T-helper 2 cell treated with Interferon-gamma antibody and Interleukin-4, amounts not matched to agents 5 μg/mL and 100 μg/mL, for 36 hours (primary cell): ENCODE measurements around the gene NUDT8.
"Not testable (repeated sequence)": the region's sequence is repeated elsewhere in the genome, so short reads cannot be mapped to it uniquely, and the experiment has no call there.

Source experiments
- DNase-seq: peaks from one replicate; pipeline ENCODE4 v3.0.0; 2021; ENCODE audit warnings: low spot score
- H3K27ac Mint-ChIP-seq: one replicate; pipeline ENCODE4 v1.8.0; 2021; ENCODE audit warnings: mild to moderate bottlenecking, mixed read lengths
- H3K27me3 Mint-ChIP-seq: one replicate; pipeline ENCODE4 v1.8.0; 2021; ENCODE audit warnings: low read depth, mixed read lengths
- H3K36me3 Mint-ChIP-seq: one replicate; pipeline ENCODE4 v1.8.0; 2021; ENCODE audit warnings: low read depth, mixed read lengths
- H3K4me1 Mint-ChIP-seq: one replicate; pipeline ENCODE4 v1.8.0; 2021; ENCODE audit warnings: low read depth, mixed read lengths
- H3K4me3 Mint-ChIP-seq: one replicate; pipeline ENCODE4 v1.8.0; 2022; ENCODE audit warnings: mild to moderate bottlenecking, moderate library complexity, mixed read lengths
- H3K9me3 Mint-ChIP-seq: one replicate; pipeline ENCODE4 v1.8.0; 2021; ENCODE audit warnings: mixed read lengths

Gene NUDT8

DNA sequence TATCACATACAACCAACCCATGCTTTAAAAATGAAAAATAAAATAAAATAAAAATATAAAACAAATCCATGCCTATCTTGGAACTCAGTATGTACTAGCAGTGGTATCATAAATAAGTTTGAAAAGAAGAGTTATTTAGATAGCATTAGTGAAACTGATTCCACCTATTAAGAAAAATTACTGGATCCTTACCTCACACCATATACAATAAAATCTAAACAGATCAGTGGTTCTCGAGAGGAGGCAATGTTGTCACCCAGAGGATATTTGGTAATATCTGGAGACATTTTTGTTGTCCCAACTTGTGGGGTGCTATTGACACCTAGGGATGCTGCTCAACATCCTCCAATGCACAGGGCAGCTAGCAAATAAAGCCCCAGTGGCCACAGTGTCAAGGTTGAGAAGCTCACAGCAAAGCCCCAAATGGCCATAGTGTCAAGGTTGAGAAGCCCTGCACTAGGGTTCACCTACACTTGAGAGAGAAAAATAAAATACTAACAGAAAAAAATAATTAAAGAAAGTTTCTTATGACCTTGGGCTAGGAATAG, 32.9 kb downstream of the NUDT8 start:
- no peak for DNase-seq
- Mint-ChIP-seq H3K4me3 (no peak overlapping the region), H3K36me3 (no peaks in the 10 kb centered on the region), H3K9me3 (peaks cover 4% of the 10 kb centered on the region), H3K27ac (no peak overlapping the region), H3K27me3 (peaks cover 36% of the 10 kb centered on the region), H3K4me1 (peaks cover 12% of the 10 kb centered on the region)

DNA sequence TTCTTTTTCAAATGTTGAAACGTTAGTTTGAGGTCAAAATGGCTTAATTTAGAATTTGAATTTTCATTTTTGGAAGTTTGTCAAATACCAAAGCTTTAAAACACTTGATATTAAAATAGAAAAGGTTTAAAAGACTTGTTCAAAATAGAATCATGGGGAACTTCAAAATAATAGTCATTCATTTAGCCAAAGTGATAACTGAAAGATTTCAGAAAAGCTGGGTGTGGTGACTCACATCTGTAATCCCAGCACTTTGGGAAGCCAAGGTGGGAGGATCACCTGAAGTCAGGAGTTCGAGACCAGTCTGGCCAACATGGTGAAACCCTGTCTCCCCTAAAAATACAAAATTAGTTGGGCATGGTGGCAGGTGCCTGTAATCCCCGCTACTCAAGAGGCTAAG, 35.3 kb downstream of the NUDT8 start:
- Mint-ChIP-seq H3K4me3 (no peak overlapping the region), H3K27me3 (peaks cover 18% of the 10 kb centered on the region), H3K36me3 (no peaks in the 10 kb centered on the region), H3K27ac (no peak overlapping the region), H3K4me1 (peaks cover 2% of the 10 kb centered on the region), H3K9me3 (peaks cover 4% of the 10 kb centered on the region)
- DNase-seq = no peak

DNA sequence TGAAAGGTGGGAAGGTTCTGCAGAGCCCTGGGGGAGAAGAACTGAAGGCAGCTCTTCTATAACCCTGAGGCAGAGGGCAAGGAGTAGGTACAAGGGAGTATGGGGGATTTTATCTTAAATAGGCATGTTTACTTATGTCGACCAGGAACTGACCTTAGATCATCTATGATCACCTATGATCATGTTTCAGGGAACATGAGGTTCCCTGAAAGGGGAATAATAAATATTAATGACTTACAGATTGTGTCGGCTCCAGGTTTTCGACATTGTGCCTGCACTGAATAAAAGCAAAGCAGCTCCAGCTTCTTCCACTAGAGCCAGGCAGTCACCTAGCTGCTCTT, 36.2 kb downstream of the NUDT8 start:
- no peaks in the 10 kb centered on the region for H3K36me3 Mint-ChIP-seq
- no peak for DNase-seq
- no peak overlapping the region for H3K27ac Mint-ChIP-seq
- peaks cover 13% of the 10 kb centered on the region for H3K27me3 Mint-ChIP-seq
- no peak overlapping the region for H3K4me3 Mint-ChIP-seq
- peaks cover 4% of the 10 kb centered on the region for H3K9me3 Mint-ChIP-seq
- H3K4me1 Mint-ChIP-seq = no peaks in the 10 kb centered on the region

DNA sequence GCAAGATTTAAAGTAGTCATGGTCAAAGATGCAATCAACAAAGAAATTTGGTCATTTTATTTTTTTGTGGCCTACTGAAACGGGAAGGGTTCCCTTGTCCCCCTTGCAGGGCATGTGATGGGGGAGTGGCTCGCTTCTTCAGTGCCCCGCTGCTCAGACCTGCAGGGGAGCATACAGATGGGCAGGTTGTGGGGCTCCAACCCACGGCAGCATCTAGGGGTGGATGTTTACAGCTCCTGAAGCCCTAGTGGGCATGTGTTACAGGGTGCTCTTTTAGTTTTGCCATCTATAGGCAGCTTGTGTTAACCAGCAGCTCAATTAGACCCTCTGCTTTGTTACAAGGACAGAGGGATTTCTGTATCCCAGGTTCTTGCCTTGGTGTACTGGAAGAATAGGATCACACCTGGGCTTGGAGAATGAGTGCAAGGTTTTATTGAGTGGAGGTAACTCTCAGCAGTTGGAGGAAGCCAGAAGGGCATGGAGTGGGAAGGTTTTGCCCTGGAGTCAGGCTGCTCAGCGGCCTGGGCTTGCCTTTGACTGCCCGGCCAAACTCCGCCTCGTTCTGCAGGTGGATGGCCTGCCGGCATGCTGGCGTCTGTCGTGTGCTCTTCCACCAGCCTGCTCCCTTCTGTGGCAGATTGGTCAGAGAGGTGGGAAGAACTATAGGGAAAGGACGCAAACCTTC, 36.7 kb downstream of the NUDT8 start:
- H3K36me3 Mint-ChIP-seq = no peaks in the 10 kb centered on the region
- H3K27ac Mint-ChIP-seq = no peak overlapping the region
- no peak overlapping the region for H3K4me3 Mint-ChIP-seq
- peaks cover 4% of the 10 kb centered on the region for H3K9me3 Mint-ChIP-seq
- H3K27me3 Mint-ChIP-seq = peaks cover 13% of the 10 kb centered on the region
- H3K4me1 Mint-ChIP-seq = no peaks in the 10 kb centered on the region
- no peak for DNase-seq

DNA sequence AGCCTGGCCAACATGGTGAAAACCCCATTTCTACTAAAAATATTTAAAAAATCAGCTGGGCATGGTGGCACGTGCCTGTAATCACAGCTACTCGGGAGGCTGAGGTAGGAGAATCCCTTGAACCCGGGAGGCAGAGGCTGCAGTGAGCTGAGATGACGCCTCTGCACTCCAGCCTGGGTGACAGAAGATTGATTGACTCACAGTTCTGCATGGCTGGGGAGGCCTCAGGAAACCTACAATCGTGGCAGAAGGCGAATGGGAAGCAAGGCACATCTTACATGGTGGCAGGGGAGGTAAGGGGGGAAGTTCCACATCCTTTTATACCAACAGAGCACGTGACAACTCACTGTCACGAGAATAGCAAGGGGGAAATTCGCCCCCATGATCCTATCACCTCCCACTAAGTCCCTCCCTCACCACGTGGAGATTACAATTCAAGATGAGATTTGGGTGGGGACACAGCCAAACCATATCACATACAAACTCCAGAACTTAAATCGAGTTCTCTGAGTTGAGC, 40.8 kb downstream of the NUDT8 start:
- Mint-ChIP-seq H3K36me3 (peaks cover 22% of the 10 kb centered on the region), H3K4me1 (peaks cover 16% of the 10 kb centered on the region)
- H3K27ac Mint-ChIP-seq, H3K27me3 Mint-ChIP-seq, DNase-seq, H3K9me3 Mint-ChIP-seq, H3K4me3 Mint-ChIP-seq: not testable (repeated sequence)

DNA sequence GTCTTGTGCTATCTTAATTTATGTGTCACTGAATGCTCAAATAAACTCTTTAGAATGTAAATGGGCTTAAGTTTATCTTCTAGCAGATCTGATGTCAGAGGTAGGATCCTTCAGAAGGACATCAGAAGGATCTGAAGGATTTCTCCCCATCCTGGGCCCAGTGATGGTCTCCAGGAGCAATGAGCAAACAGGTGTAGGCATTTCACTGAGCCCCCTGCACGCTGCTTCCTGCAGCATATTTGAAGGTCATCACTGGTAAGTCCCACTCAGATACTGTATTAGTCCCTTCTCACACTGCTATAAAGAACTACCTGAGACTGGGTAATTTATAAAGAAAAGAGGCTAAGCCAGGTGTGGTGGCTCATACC, 41.6 kb downstream of the NUDT8 start:
- H3K27ac Mint-ChIP-seq = no peak overlapping the region
- no peak overlapping the region for H3K4me3 Mint-ChIP-seq
- H3K27me3 Mint-ChIP-seq = peaks cover 1% of the 10 kb centered on the region
- peaks cover 19% of the 10 kb centered on the region for H3K4me1 Mint-ChIP-seq
- no peak for DNase-seq
- no peaks in the 10 kb centered on the region for H3K9me3 Mint-ChIP-seq
- peaks cover 23% of the 10 kb centered on the region for H3K36me3 Mint-ChIP-seq

DNA sequence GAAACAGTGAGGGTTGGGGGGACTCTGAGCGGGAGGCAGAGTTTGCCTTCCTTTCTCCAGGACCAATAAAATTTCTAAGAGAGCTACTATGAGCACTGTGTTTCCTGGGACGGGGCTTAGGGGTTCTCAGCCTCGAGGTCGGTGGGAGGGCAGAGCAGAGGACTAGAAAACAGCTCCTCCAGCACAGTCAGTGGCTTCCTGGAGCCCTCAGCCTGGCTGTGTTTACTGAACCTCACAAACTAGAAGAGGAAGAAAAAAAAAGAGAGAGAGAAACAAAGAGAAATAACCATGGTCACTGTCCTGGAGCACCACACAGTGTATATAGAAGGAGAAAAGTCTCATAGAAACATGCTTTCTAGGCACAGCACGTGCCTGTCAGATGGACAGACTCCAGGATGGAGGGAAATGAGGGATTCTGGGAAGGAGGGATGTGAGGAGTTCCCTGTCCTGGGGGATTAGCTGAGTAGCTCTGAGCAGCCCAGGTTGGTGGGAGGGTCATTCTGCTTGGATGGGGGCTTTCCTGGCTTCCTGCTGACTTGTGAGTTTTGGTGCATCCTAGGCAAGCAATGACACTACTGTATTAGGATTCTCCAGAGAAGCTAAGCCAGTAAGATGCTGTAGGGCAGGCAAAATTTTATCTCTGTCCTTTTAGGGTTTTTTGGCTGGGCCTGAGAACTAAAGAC, 43.0 kb downstream of the NUDT8 start:
- no peak for DNase-seq
- no peaks in the 10 kb centered on the region for H3K9me3 Mint-ChIP-seq
- H3K4me1 Mint-ChIP-seq = peaks cover 25% of the 10 kb centered on the region
- peaks cover under 1% of the 10 kb centered on the region for H3K27me3 Mint-ChIP-seq
- no peak overlapping the region for H3K4me3 Mint-ChIP-seq
- peaks cover 23% of the 10 kb centered on the region for H3K36me3 Mint-ChIP-seq
- no peak overlapping the region for H3K27ac Mint-ChIP-seq

DNA sequence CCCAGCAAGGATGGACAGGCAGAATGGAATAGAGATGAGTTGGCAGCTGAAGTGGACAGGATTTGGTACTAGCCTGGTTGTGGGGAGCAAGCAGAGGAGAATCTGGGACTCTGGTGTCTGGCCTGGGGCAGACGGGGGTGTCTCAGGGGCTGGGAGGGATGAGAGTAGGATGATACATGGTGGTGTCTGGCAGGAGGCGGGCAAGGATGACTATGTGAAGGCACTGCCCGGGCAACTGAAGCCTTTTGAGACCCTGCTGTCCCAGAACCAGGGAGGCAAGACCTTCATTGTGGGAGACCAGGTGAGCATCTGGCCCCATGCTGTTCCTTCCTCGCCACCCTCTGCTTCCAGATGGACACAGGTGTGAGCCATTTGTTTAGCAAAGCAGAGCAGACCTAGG, 43.8 kb downstream of the NUDT8 start:
- no peaks in the 10 kb centered on the region for H3K9me3 Mint-ChIP-seq
- peaks cover 8% of the 10 kb centered on the region for H3K27me3 Mint-ChIP-seq
- peak overlapping the region; percentile 23 for H3K27ac Mint-ChIP-seq
- no peak for DNase-seq
- peaks cover 25% of the 10 kb centered on the region for H3K4me1 Mint-ChIP-seq
- H3K36me3 Mint-ChIP-seq = peaks cover 23% of the 10 kb centered on the region
- H3K4me3 Mint-ChIP-seq = no peak overlapping the region

DNA sequence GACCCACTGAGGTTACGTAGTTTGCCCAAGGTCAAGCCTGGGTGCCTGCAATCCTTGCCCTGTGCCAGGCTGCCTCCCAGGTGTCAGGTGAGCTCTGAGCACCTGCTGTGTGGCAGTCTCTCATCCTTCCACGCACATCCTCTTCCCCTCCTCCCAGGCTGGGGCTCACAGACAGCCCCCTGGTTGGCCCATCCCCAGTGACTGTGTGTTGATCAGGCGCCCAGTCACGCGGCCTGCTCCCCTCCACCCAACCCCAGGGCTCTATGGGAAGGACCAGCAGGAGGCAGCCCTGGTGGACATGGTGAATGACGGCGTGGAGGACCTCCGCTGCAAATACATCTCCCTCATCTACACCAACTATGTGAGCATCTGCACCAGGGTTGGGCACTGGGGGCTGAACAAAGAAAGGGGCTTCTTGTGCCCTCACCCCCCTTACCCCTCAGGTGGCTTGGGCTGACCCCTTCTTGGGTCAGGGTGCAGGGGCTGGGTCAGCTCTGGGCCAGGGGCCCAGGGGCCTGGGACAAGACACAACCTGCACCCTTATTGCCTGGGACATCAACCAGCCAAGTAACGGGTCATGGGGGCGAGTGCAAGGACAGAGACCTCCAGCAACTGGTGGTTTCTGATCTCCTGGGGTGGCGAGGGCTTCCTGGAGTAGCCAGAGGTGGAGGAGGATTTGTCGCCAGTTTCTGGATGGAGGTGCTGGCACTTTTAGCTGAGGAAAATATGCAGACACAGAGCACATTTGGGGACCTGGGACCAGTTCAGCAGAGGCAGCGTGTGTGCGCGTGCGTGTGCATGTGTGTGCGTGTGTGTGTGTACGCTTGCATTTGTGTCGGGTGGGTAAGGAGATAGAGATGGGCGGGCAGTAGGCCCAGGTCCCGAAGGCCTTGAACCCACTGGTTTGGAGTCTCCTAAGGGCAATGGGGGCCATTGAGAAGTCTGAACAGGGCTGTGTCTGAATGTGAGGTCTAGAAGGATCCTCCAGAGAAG, 44.6 kb downstream of the NUDT8 start:
- H3K9me3 Mint-ChIP-seq = no peaks in the 10 kb centered on the region
- no peak for DNase-seq

DNA sequence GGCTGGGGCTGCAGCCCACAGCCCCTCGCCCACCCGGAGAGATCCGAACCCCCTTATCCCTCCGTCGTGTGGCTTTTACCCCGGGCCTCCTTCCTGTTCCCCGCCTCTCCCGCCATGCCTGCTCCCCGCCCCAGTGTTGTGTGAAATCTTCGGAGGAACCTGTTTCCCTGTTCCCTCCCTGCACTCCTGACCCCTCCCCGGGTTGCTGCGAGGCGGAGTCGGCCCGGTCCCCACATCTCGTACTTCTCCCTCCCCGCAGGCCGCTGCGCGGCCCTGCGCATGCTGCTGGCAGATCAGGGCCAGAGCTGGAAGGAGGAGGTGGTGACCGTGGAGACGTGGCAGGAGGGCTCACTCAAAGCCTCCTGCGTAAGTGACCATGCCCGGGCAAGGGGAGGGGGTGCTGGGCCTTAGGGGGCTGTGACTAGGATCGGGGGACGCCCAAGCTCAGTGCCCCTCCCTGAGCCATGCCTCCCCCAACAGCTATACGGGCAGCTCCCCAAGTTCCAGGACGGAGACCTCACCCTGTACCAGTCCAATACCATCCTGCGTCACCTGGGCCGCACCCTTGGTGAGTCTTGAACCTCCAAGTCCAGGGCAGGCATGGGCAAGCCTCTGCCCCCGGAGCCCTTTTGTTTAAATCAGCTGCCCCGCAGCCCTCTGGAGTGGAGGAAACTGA, 45.4 kb downstream of the NUDT8 start:
- Mint-ChIP-seq H3K9me3 (no peaks in the 10 kb centered on the region), H3K27me3 (peaks cover 16% of the 10 kb centered on the region), H3K4me1 (peaks cover 32% of the 10 kb centered on the region), H3K4me3 (peak overlapping the region; percentile 77), H3K27ac (peak overlapping the region; percentile 79), H3K36me3 (peaks cover 23% of the 10 kb centered on the region)
- peak; percentile 24 for DNase-seq

More for the DNA sequence above, 44.6 kb downstream of the NUDT8 start:
- peaks cover 23% of the 10 kb centered on the region for H3K36me3 Mint-ChIP-seq
- H3K27me3 Mint-ChIP-seq = peaks cover 11% of the 10 kb centered on the region
- H3K4me3 Mint-ChIP-seq = peak overlapping the region; percentile 77
- peak overlapping the region; percentile 67 for H3K27ac Mint-ChIP-seq
- H3K4me1 Mint-ChIP-seq = peaks cover 25% of the 10 kb centered on the region

DNA sequence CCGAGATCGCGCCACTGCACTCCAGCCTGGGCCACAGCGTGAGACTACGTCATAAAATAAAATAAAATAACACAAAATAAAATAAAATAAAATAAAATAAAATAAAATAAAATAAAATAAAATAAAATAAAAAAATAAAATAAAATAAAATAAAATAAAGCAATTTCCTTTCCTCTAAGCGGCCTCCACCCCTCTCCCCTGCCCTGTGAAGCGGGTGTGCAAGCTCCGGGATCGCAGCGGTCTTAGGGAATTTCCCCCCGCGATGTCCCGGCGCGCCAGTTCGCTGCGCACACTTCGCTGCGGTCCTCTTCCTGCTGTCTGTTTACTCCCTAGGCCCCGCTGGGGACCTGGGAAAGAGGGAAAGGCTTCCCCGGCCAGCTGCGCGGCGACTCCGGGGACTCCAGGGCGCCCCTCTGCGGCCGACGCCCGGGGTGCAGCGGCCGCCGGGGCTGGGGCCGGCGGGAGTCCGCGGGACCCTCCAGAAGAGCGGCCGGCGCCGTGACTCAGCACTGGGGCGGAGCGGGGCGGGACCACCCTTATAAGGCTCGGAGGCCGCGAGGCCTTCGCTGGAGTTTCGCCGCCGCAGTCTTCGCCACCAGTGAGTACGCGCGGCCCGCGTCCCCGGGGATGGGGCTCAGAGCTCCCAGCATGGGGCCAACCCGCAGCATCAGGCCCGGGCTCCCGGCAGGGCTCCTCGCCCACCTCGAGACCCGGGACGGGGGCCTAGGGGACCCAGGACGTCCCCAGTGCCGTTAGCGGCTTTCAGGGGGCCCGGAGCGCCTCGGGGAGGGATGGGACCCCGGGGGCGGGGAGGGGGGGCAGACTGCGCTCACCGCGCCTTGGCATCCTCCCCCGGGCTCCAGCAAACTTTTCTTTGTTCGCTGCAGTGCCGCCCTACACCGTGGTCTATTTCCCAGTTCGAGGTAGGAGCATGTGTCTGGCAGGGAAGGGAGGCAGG, 46.2 kb downstream of the NUDT8 start, which contains the start of gene GSTP1:
GSTP1 (plus strand) TSS at position 566 of the 958 bp plus-strand sequence; CDS start at position 598, 32 bp downstream.
- H3K27ac Mint-ChIP-seq = peak within 1 kb of the TSS; percentile 94

DNA sequence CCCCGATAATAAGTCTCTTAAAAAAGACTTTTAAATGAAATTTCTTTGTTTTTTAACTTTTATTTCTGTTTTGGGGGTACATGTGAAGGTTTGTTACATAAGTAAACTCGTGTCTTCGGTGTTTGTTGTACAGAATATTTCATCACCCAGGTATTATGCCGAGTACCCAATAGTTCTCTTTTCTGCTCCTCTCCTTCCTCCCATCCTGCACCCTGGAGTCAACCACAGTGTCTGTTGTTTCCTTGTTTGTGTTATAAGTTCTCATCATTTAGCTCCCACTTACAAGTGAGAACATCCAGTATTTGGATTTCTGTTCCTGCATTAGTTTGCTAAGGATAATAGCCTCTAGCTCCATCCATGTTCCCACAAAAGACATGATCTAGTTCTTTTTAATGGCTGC, 47.7 kb downstream of the NUDT8 start:
- Mint-ChIP-seq H3K9me3 (no peaks in the 10 kb centered on the region), H3K36me3 (peaks cover 19% of the 10 kb centered on the region), H3K4me1 (peaks cover 34% of the 10 kb centered on the region), H3K27ac (no peak overlapping the region), H3K4me3 (peak overlapping the region; percentile 96), H3K27me3 (peaks cover 20% of the 10 kb centered on the region)
- no peak for DNase-seq

More for the DNA sequence above, 46.2 kb downstream of the NUDT8 start, which contains the start of gene GSTP1:
- Mint-ChIP-seq H3K9me3 (no peaks in the 10 kb centered on the region), H3K4me3 (peak within 1 kb of the TSS; percentile 96), H3K27me3 (peaks cover 20% of the 10 kb centered on the region), H3K36me3 (peaks cover 23% of the 10 kb centered on the region), H3K4me1 (peaks cover 36% of the 10 kb centered on the region)
- peak; percentile 83 for DNase-seq
